ENCODE data around the gene PPFIBP2. TPM values are rescaled to one million over a fixed set of nuclear protein-coding genes. Genes with fewer than 3 reads are reported as not detected.

PPFIBP2 gene
- total RNA-seq, 1 donor from 2014 or later, result 10.1 TPM

DNA sequence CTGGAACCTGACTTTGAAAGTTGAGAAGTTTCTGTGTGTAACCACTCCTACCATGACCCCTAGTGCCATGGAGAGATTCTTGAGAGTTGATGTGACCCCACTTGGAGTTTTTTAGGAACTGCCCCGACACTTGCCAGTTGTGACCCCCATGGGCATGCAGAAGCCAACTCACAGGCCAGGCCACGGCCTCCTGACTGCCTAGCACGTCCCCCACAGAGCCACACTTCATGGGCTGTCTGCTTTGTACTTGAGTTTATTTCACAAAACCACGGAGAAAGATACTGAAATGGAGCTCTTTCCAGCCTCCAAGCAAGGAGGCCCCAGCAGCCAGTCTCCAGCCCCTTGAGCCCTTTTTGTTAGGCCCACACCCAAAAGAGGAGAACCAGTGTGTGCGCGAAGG is 151.1 kb downstream of the PPFIBP2 start:
- Mint-ChIP-seq H3K9me3 (no peaks in the 10 kb centered on the region), H3K27ac (ENCODE audit: unreplicated experiment) (no peak overlapping the region), H3K36me3 (ENCODE audit: low read depth) (peaks cover 13% of the 10 kb centered on the region), H3K4me3 (no peak overlapping the region), H3K4me1 (peaks cover 25% of the 10 kb centered on the region), H3K27me3 (ENCODE audit: low read depth) (no peaks in the 10 kb centered on the region)
- no peak for DNase-seq (ENCODE audit: low read depth, low spot score)
- TF ChIP-seq, protein P1, sequence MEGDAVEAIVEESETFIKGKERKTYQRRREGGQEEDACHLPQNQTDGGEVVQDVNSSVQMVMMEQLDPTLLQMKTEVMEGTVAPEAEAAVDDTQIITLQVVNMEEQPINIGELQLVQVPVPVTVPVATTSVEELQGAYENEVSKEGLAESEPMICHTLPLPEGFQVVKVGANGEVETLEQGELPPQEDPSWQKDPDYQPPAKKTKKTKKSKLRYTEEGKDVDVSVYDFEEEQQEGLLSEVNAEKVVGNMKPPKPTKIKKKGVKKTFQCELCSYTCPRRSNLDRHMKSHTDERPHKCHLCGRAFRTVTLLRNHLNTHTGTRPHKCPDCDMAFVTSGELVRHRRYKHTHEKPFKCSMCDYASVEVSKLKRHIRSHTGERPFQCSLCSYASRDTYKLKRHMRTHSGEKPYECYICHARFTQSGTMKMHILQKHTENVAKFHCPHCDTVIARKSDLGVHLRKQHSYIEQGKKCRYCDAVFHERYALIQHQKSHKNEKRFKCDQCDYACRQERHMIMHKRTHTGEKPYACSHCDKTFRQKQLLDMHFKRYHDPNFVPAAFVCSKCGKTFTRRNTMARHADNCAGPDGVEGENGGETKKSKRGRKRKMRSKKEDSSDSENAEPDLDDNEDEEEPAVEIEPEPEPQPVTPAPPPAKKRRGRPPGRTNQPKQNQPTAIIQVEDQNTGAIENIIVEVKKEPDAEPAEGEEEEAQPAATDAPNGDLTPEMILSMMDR (conservative IDR thresholded peaks at IDR 0.05), result no peak

DNA sequence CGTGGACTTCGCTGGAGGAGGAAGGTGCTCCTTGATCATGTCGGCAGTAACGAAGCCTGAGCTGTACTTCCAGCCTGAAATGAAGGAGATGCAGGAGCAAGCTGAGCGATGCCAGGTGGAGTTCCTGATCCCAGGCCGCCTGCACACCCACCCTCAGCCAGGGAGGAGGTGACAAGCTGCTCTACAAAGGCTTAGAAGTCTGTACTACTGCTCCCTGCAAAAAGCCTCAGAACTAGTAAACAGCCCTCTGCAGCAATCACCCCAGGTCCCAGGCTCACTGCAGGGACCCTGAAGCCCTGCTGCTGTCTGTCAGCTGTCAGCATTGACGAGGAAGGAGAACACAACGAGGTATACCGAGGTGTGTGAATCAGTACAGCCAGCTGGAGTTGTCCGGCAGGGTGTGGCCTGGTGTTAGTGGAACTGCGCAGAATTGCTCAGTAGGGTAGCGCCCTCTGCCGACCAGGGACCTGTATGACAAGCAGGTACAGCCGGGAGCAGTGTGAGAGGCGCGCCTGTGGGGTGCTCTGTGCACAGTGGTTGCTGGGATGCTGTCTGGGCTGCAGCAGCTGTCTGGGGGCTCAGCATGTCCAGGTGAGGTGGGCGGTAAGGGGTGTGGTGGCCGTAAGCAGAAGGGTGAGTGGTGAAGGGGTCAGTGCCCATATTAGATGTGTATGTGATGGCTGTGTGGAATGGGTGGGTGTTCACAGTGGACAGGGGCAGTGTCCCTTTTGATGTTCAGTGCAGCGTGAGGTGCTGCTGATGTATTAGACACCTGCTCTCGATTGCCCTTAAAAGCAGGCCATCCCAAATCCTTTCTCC is 151.9 kb downstream of the PPFIBP2 start:
- H3K36me3 Mint-ChIP-seq (ENCODE audit: low read depth), result peaks cover 13% of the 10 kb centered on the region
- H3K27me3 Mint-ChIP-seq (ENCODE audit: low read depth), result no peaks in the 10 kb centered on the region
- H3K4me3 Mint-ChIP-seq, result peak overlapping the region; percentile 44
- H3K9me3 Mint-ChIP-seq, result no peaks in the 10 kb centered on the region
- no peak overlapping the region for H3K27ac Mint-ChIP-seq (ENCODE audit: unreplicated experiment)
- peaks cover 25% of the 10 kb centered on the region for H3K4me1 Mint-ChIP-seq
- DNase-seq (ENCODE audit: low read depth, low spot score), result peak; percentile 77
- TF ChIP-seq, protein P1 (conservative IDR thresholded peaks at IDR 0.05), result peak; percentile 85

DNA sequence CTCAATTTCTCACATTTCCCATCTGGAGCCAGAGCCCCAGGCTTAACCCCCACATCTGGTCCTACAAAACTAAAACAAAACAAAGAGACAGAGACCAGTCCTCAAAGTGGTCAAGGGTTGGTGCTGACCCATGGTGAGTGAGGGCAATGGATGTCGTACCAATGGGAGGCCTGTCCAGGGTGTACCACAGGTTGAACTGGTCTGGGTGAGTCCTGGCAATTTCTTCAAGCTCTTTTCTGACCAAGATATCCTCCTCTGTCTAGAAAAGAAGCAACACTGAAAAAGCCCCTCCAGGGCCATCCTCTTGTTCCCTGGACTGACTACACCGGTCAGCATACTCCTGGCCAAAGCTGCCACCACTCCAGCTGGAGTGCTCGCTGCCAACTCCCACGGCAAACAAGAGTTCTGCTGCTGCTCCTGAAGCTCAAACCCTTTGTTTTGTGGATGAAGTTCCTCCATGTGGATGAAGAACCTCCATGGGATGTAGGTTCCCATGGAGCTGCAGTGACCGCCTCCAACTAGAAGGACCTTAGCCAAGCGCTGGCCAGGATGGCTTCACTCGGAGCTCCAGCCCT is 152.6 kb downstream of the PPFIBP2 start:
- Mint-ChIP-seq H3K4me1 (peaks cover 25% of the 10 kb centered on the region), H3K9me3 (no peaks in the 10 kb centered on the region), H3K27ac (ENCODE audit: unreplicated experiment) (peak overlapping the region; percentile 19), H3K27me3 (ENCODE audit: low read depth) (no peaks in the 10 kb centered on the region), H3K36me3 (ENCODE audit: low read depth) (peaks cover 10% of the 10 kb centered on the region), H3K4me3 (no peak overlapping the region)
- TF ChIP-seq, protein P1 (conservative IDR thresholded peaks at IDR 0.05), result no peak
- DNase-seq (ENCODE audit: low read depth, low spot score), result no peak

DNA sequence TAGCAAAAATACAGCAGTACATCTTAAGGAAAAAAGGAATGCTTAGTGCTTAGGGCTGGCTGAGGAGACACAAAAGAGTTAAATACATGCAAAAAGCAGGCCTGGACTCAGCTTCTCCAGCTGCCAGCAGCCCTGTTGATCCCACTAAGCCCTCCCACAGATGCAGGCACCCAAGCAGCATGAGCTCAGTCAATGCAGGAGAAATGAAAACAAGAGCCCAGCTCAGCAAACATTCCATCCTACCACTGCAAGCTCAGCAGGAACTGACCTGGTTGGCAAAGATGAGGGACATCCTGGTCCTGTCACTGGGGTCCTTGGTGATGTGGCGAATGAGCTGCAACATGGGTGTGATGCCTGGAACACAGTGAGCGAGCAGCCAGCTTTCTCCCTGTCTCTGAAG is 153.7 kb downstream of the PPFIBP2 start:
- H3K4me3 Mint-ChIP-seq, result no peak overlapping the region
- peaks cover 10% of the 10 kb centered on the region for H3K36me3 Mint-ChIP-seq (ENCODE audit: low read depth)
- H3K4me1 Mint-ChIP-seq, result peaks cover 28% of the 10 kb centered on the region
- no peaks in the 10 kb centered on the region for H3K9me3 Mint-ChIP-seq
- no peak overlapping the region for H3K27ac Mint-ChIP-seq (ENCODE audit: unreplicated experiment)
- peaks cover 4% of the 10 kb centered on the region for H3K27me3 Mint-ChIP-seq (ENCODE audit: low read depth)
- TF ChIP-seq, protein P1 (conservative IDR thresholded peaks at IDR 0.05), result no peak
- DNase-seq (ENCODE audit: low read depth, low spot score), result no peak

DNA sequence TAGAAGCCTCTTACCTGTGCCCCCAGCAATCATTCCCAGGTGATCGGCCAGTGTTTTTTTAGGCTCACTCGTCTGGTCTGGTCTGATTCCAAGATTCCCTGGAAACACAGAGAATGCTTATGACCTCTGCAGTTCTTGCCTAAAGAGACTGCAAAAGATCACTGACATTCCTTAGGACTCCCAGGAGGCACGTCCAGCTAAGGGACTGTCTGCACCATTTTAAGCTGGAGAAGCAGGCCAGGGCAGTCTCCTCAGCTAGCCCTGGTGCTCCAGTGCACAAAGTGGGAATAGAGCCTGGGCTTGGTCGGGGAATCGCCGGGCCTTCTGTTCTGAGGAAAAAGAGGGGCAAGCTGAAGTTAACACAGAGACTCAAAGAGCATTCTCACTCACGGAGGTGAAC is 154.7 kb downstream of the PPFIBP2 start:
- Mint-ChIP-seq H3K27me3 (ENCODE audit: low read depth) (peaks cover 13% of the 10 kb centered on the region), H3K27ac (ENCODE audit: unreplicated experiment) (peak overlapping the region; percentile 63), H3K36me3 (ENCODE audit: low read depth) (peaks cover 10% of the 10 kb centered on the region), H3K9me3 (no peaks in the 10 kb centered on the region), H3K4me3 (peak overlapping the region; percentile 8), H3K4me1 (peaks cover 32% of the 10 kb centered on the region)
- no peak for DNase-seq (ENCODE audit: low read depth, low spot score)
- TF ChIP-seq, protein P1 (conservative IDR thresholded peaks at IDR 0.05), result no peak
